PC-3 (cell line): Measurements from ENCODE around the gene DTNB.
"Not testable (repeated sequence)": the region's sequence is repeated elsewhere in the genome, so short reads cannot be mapped to it uniquely, and the experiment has no call there.

Experiments
- CTCF ChIP-seq: fragments of 300-600 bp; sonication (generic); conservative IDR thresholded peaks from 2 replicates; pipeline ENCODE4 v1.5.1; 2017; ENCODE audit warnings: antibody characterized with exemption, low read depth, mild to moderate bottlenecking, low read length
- EZH2phosphoT487 ChIP-seq: fragments of 300-600 bp; sonication (generic); IDR thresholded peaks from 2 replicates; pipeline ENCODE4 v1.6.1; 2018; ENCODE audit warnings: mild to moderate bottlenecking, antibody characterized with exemption, low read length, borderline replicate concordance

DNA sequence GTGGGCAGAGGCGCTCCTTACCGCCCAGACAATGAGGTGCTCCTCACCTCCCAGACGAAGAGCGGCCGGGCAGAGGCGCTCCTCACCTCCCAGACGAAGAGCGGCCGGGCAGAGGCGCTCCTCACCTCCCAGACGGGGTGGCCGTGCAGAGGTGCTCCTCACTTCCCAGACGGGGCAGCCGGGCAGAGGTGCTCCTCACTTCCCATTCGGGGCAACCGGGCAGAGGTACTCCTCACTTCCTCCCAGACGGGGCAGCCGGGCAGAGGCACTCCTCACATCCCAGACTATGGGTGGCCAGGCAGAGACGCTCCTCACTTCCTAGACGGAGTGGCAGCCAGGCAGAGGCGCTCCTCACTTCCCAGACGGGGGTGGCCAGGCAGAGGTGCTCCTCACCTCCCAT, 138.4 kb downstream of the DTNB start:
- TF ChIP-seq CTCF, EZH2phosphoT487: not testable (repeated sequence)
